HEK293 (cell line): ENCODE measurements around the gene RNF40.
A peak's percentile ranks its signal among the peaks of the same experiment; 100 is the strongest.

ENCODE experiments used
- CTCF ChIA-PET: fragments of 350-600 bp; formaldehyde crosslinking; extraction: SDS; loops from one replicate; lab custom pipeline; 2021; ENCODE audit warnings: antibody characterized with exemption; lab: Yijun Ruan, JAX
- POLR2A ChIA-PET: fragments of 300-600 bp; formaldehyde crosslinking; extraction: SDS; loops from one replicate; lab custom pipeline; 2020; ENCODE audit warnings: antibody characterized with exemption, inconsistent platforms; lab: Yijun Ruan, JAX
- H3K27ac ChIP-seq: fragments of 200-500 bp; sonication (Bioruptor generic); 2 replicates; pipeline ENCODE4 v1.5.1; 2014; ENCODE audit warnings: low read depth, low read length, control low read depth, inconsistent platforms; ENCODE audit errors: extremely low read depth
- H3K36me3 ChIP-seq, 2 experiments: fragments of 200-500 bp in 1 of 2; sonication (Bioruptor generic) in 1 of 2; 1 replicate in 1 of 2; 2 replicates in 1 of 2; pipeline ENCODE4 v1.5.1; 2014 to 2017; ENCODE audit warnings: inconsistent platforms in 2 of 2, low read length in 2 of 2; ENCODE audit not compliant: control insufficient read depth in 2 of 2, insufficient read depth in 1 of 2
- H3K4me1 ChIP-seq: fragments of 200-500 bp; sonication (Bioruptor generic); 2 replicates; pipeline ENCODE4 v1.5.1; 2014; ENCODE audit warnings: mild to moderate bottlenecking, low read length, inconsistent platforms; ENCODE audit not compliant: control insufficient read depth, insufficient read depth
- H3K4me3 ChIP-seq: 2 replicates; pipeline ENCODE4 v1.5.1; 2011; ENCODE audit warnings: low read depth, mild to moderate bottlenecking, control low read depth, low read length, moderate library complexity
- H3K9me3 ChIP-seq: fragments of 200-500 bp; sonication (Bioruptor generic); 2 replicates; pipeline ENCODE4 v1.5.1; 2014; ENCODE audit warnings: low read depth, low read length, inconsistent platforms; ENCODE audit not compliant: control insufficient read depth, insufficient read depth
- GLI2 ChIP-seq: fragments of 450-650 bp; formaldehyde crosslinking; IDR thresholded peaks from 2 replicates; pipeline ENCODE4; 2017; ENCODE audit warnings: missing biosample characterization, missing genetic modification characterization, low read depth, borderline replicate concordance
- IKZF3 ChIP-seq: fragments of 450-650 bp; IDR thresholded peaks from 2 replicates; pipeline ENCODE4 v1.5.0; 2018; ENCODE audit warnings: missing biosample characterization, mild to moderate bottlenecking, missing genetic modification characterization, moderate library complexity
- KLF7 ChIP-seq: fragments of 450-650 bp; formaldehyde crosslinking; IDR thresholded peaks from 2 replicates; pipeline ENCODE4 v1.5.1; 2016; ENCODE audit warnings: missing biosample characterization, missing genetic modification characterization, borderline replicate concordance
- SCRT2 ChIP-seq: fragments of 450-650 bp; formaldehyde crosslinking; IDR thresholded peaks from 2 replicates; pipeline ENCODE4 v1.5.1; 2016; ENCODE audit warnings: missing biosample characterization, missing genetic modification characterization
- ZBTB11 ChIP-seq: fragments of 450-650 bp; formaldehyde crosslinking; conservative IDR thresholded peaks from 2 replicates; pipeline ENCODE4 v1.5.1; 2016; ENCODE audit warnings: low read depth, missing biosample characterization, missing genetic modification characterization
- ZNF133 ChIP-seq: fragments of 450-650 bp; formaldehyde crosslinking; IDR thresholded peaks from 2 replicates; pipeline ENCODE4 v1.5.1; 2016; ENCODE audit warnings: missing biosample characterization, missing genetic modification characterization
- ZNF169 ChIP-seq: fragments of 450-650 bp; formaldehyde crosslinking; IDR thresholded peaks from 2 replicates; pipeline ENCODE4 v1.5.1; 2016; ENCODE audit warnings: missing biosample characterization, missing genetic modification characterization
- ZNF24 ChIP-seq: fragments of 450-650 bp; formaldehyde crosslinking; IDR thresholded peaks from 2 replicates; pipeline ENCODE4 v1.5.1; 2016; ENCODE audit warnings: missing biosample characterization, missing genetic modification characterization
- ZNF266 ChIP-seq: fragments of 450-650 bp; formaldehyde crosslinking; IDR thresholded peaks from 2 replicates; pipeline ENCODE4 v1.5.1; 2016; ENCODE audit warnings: missing biosample characterization, missing genetic modification characterization, low read depth
- ZNF354C ChIP-seq: fragments of 450-650 bp; formaldehyde crosslinking; IDR thresholded peaks from 2 replicates; pipeline ENCODE4 v1.5.1; 2016; ENCODE audit warnings: missing biosample characterization, missing genetic modification characterization, low read depth, borderline replicate concordance
- ZNF394 ChIP-seq: fragments of 450-650 bp; formaldehyde crosslinking; IDR thresholded peaks from 2 replicates; pipeline ENCODE4 v1.5.1; 2016; ENCODE audit warnings: missing biosample characterization, missing genetic modification characterization, mild to moderate bottlenecking, moderate library complexity, borderline replicate concordance
- ZNF404 ChIP-seq: fragments of 450-650 bp; formaldehyde crosslinking; IDR thresholded peaks from 2 replicates; pipeline ENCODE4 v1.5.1; 2017; ENCODE audit warnings: missing biosample characterization, missing genetic modification characterization
- ZNF426 ChIP-seq: fragments of 450-650 bp; formaldehyde crosslinking; IDR thresholded peaks from 2 replicates; pipeline ENCODE4 v1.5.1; 2017; ENCODE audit warnings: missing biosample characterization, missing genetic modification characterization, mild to moderate bottlenecking, inconsistent platforms, moderate library complexity
- ZNF433 ChIP-seq: fragments of 450-650 bp; formaldehyde crosslinking; IDR thresholded peaks from 2 replicates; pipeline ENCODE4 v1.5.1; 2016; ENCODE audit warnings: missing biosample characterization, missing genetic modification characterization, low read depth
- ZNF518A ChIP-seq: fragments of 450-650 bp; formaldehyde crosslinking; conservative IDR thresholded peaks from 2 replicates; pipeline ENCODE4 v1.5.1; 2016; ENCODE audit warnings: low read depth, missing biosample characterization, missing genetic modification characterization
- ZNF558 ChIP-seq: fragments of 450-650 bp; formaldehyde crosslinking; IDR thresholded peaks from 2 replicates; pipeline ENCODE4 v1.5.1; 2016; ENCODE audit warnings: missing biosample characterization, missing genetic modification characterization
- ZNF560 ChIP-seq: fragments of 450-650 bp; formaldehyde crosslinking; IDR thresholded peaks from 2 replicates; pipeline ENCODE4 v1.5.1; 2017; ENCODE audit warnings: missing biosample characterization, missing genetic modification characterization, borderline replicate concordance
- ZNF623 ChIP-seq: fragments of 450-650 bp; formaldehyde crosslinking; IDR thresholded peaks from 2 replicates; pipeline ENCODE4 v1.5.1; 2016; ENCODE audit warnings: missing biosample characterization, missing genetic modification characterization
- ZNF629 ChIP-seq: fragments of 450-650 bp; formaldehyde crosslinking; IDR thresholded peaks from 2 replicates; pipeline ENCODE4 v1.5.1; 2017; ENCODE audit warnings: missing biosample characterization, missing genetic modification characterization
- ZNF654 ChIP-seq: fragments of 450-650 bp; formaldehyde crosslinking; IDR thresholded peaks from 2 replicates; pipeline ENCODE4 v1.5.1; 2016; ENCODE audit warnings: low read depth, missing biosample characterization, missing genetic modification characterization
- ZNF791 ChIP-seq: fragments of 450-650 bp; formaldehyde crosslinking; IDR thresholded peaks from 2 replicates; pipeline ENCODE4 v1.5.1; 2016; ENCODE audit warnings: missing biosample characterization, missing genetic modification characterization
- ZXDB ChIP-seq: fragments of 450-650 bp; formaldehyde crosslinking; IDR thresholded peaks from 2 replicates; pipeline ENCODE4 v1.5.1; 2016; ENCODE audit warnings: missing biosample characterization, missing genetic modification characterization
- TF ChIP-seq, protein P1 (sequence below): fragments of 450-650 bp; formaldehyde crosslinking; IDR thresholded peaks from 2 replicates; pipeline ENCODE4 v1.5.1; 2016; ENCODE audit warnings: missing biosample characterization, missing genetic modification characterization
- TF ChIP-seq, protein P2 (sequence below): fragments of 450-650 bp; formaldehyde crosslinking; IDR thresholded peaks from 2 replicates; pipeline ENCODE4 v1.5.1; 2016; ENCODE audit warnings: missing biosample characterization, missing genetic modification characterization

Gene RNF40

GRCh38 chr16:30785126-30786106, 23.3 kb downstream of the RNF40 start:
- H3K27ac ChIP-seq: no peak overlapping the region; the same call in 1 of the 2 replicates
- CTCF ChIA-PET: interaction anchor here (0.7 to 1.2 kb wide), 3 partner anchors 21 to 155 kb away, joined by 3 read pairs; no protein-coding TSS in a partner anchor
- peak overlapping the region; percentile 96 for H3K4me3 ChIP-seq
- POLR2A ChIA-PET: interaction anchor here (1.0 to 2.2 kb wide), 3 partner anchors 20 to 38 kb away, joined by 4 to 7 read pairs (median 6); partner anchors contain the start of gene PHKG2
- peaks cover 3% of the 10 kb centered on the region; the same call in 1 of the 2 replicates for H3K4me1 ChIP-seq
- peaks cover 0 to 50% of the 10 kb centered on the region in 2 experiments; a peak in 1 of 3 replicates for H3K36me3 ChIP-seq
- H3K9me3 ChIP-seq: no peaks in the 10 kb centered on the region
- TF ChIP-seq ZNF394 (tag by site-specific recombination) (peak; percentile 92), KLF7 (peak; percentile 24; the same call in 1 of the 2 replicates), ZNF24 (peak; percentile 41; the same call in 1 of the 2 replicates), ZNF433 (tag by site-specific recombination) (peak; percentile 43; the same call in 1 of the 2 replicates), SCRT2 (0 out of 2 replicates have a peak, but pooled peaks have one; percentile 8), ZNF133 (tag by site-specific recombination) (no peak), GLI2 (tag by site-specific recombination) (peak; percentile 20; the same call in 1 of the 2 replicates), ZXDB (0 out of 2 replicates have a peak, but pooled peaks have one; percentile 15), ZNF266 (tag by site-specific recombination) (0 out of 2 replicates have a peak, but pooled peaks have one; percentile 15), ZNF426 (tag by site-specific recombination) (peak; percentile 84), ZBTB11 (tag by site-specific recombination) (peak; percentile 66; the same call in 1 of the 2 replicates), ZNF404 (tag by site-specific recombination) (peak; percentile 65; the same call in 1 of the 2 replicates), ZNF560 (tag by site-specific recombination) (peak; percentile 71; the same call in 1 of the 2 replicates), ZNF169 (no peak), ZNF629 (tag by site-specific recombination) (0 out of 2 replicates have a peak, but pooled peaks have one; percentile 10), ZNF518A (tag by site-specific recombination) (peak; percentile 84), ZNF654 (0 out of 2 replicates have a peak, but pooled peaks have one; percentile 6), IKZF3 (tag by site-specific recombination) (0 out of 2 replicates have a peak, but pooled peaks have one; percentile 25), ZNF354C (tag by site-specific recombination) (no peak), ZNF558 (tag by site-specific recombination) (peak; percentile 74), ZNF791 (tag by site-specific recombination) (peak; percentile 10; the same call in 1 of the 2 replicates), ZNF623 (tag by site-specific recombination) (peak; percentile 64)
- TF ChIP-seq, protein P1, sequence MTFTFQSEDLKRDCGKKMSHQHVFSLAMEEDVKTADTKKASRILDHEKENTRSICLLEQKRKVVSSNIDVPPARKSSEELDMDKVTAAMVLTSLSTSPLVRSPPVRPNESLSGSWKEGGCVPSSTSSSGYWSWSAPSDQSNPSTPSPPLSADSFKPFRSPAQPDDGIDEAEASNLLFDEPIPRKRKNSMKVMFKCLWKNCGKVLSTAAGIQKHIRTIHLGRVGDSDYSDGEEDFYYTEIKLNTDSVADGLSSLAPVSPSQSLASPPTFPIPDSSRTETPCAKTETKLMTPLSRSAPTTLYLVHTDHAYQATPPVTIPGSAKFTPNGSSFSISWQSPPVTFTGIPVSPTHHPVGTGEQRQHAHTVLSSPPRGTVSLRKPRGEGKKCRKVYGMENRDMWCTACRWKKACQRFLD (tag by site-specific recombination): no peak
- TF ChIP-seq, protein P2, sequence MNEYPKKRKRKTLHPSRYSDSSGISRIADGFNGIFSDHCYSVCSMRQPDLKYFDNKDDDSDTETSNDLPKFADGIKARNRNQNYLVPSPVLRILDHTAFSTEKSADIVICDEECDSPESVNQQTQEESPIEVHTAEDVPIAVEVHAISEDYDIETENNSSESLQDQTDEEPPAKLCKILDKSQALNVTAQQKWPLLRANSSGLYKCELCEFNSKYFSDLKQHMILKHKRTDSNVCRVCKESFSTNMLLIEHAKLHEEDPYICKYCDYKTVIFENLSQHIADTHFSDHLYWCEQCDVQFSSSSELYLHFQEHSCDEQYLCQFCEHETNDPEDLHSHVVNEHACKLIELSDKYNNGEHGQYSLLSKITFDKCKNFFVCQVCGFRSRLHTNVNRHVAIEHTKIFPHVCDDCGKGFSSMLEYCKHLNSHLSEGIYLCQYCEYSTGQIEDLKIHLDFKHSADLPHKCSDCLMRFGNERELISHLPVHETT (tag by site-specific recombination): 0 out of 2 replicates have a peak, but pooled peaks have one; percentile 21
